Measurements from ENCODE around the gene TCIRG1.

The TCIRG1 gene

DNA sequence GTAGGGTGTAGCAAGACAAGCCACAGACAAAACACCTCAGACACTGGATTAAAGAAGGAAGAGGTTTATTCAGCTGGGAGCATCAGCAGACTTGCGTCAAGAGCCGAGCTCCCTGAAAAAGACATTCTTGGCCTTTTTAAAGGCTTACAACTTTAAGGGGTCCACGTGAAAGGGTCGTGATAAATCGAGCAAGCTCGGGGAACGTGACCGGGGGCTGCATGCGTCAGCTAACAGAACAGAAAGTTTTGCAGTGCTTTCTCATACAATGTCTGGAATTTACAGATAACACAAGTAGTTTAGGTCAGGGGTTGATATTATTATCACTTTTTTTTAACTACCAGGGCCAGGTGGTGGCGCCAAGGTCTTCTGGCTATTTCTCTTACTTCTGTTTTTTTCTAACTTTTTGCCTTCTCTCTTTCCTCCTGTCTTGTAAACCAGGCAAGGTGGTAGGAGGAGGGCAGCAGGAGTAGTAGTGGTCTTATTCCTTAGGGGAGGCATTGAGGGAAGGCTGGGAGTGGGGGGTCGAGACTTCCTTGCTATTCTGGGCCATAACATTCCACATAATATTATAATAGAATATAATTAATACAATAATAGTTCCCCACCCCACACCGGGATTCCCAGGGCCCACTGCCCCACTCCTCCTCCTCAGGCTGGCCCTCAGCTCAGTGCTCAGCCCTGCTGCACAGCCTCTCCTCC is 29.3 kb upstream of the TCIRG1 start:
- Histone ChIP-seq H3K9me3 (ENCODE audit: insufficient read depth, low read depth, low read length) (no peaks in the 10 kb centered on the region), H3K4me2 (ENCODE audit: low read depth, low read length, poor library complexity, severe bottlenecking) (peak overlapping the region; percentile 14), H3K9ac (ENCODE audit: low read depth, low read length, poor library complexity, severe bottlenecking) (no peak overlapping the region), H3K9me2 (replicated peaks; ENCODE audit: low read depth, low read length) (no peaks in the 10 kb centered on the region), H3K79me2 (ENCODE audit: insufficient read depth, low read length) (no peaks in the 10 kb centered on the region), H3K36me3 (ENCODE audit: insufficient read depth, low read length) (no peaks in the 10 kb centered on the region), H3K27me3 (ENCODE audit: insufficient read depth, low read length, poor library complexity, severe bottlenecking) (no peaks in the 10 kb centered on the region), H4K20me1 (ENCODE audit: insufficient read depth, low read length, poor library complexity, severe bottlenecking) (no peaks in the 10 kb centered on the region), H3K4me1 (ENCODE audit: insufficient read depth, low read length, poor library complexity, severe bottlenecking) (peaks cover 27% of the 10 kb centered on the region), H3F3A (ENCODE audit: low read depth) (no peaks in the 10 kb centered on the region), H3K4me3 (ENCODE audit: low read length, poor library complexity, severe bottlenecking) (no peak overlapping the region), H2AFZ (ENCODE audit: low read length) (peak overlapping the region; percentile 9; the same call in 1 of the 2 replicates)
- TF ChIP-seq CTCF (conservative IDR thresholded peaks at IDR 0.05; ENCODE audit: low read length) (peak; percentile 64), EZH2phosphoT487 (IDR thresholded peaks at IDR 0.05; ENCODE audit: borderline replicate concordance) (no peak)

DNA sequence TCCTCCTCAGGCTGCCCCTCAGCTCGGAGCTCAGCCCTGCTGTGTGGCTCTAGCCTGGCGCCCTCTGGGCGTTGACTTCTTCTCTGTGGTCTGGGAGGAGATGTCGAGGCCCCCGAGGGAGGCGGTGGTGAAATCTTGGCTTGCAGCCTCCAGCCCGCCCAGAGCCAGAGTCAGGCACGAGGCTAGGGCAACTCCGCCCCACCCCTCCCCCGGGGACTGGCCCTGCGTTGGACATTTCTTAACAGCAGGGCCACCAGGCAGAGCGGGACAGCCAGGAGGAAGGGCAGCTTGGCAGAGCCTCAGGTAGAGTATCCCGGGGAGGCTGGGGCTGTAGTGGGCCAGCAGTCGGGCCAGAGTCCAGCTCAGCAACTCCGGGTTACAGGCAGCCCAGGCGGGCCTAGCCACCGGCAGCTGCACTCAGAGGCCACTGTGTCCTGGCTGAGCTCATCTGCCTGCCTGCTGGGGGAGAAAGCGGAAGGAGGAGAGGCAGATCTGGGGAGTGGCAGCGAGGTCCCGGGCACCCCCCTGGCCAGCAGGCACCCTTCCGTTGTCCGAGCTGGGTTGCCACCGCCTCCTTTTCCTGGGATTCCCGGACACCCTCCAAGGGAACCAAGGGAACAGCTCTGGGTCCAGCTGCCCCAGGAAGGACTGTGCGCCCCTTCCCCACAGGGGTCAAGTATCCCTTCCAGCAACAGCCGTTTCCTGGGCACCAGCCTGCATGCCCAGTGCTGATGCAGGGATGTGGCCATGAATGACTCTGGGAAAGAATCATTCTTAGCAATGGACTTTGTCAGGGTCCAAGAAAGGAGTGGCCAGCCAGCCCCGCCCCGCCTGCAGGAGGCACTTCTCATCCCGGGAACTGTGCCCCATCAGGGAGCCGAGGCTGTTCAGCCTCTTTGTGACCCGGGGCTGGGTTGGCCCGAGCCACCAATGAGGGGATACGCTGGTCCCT is 28.5 kb upstream of the TCIRG1 start, which contains the start of gene ALDH3B1:
Gene ALDH3B1 (plus strand): TSS at position 238 of the 952 bp plus-strand sequence. CDS start 4,971 bp downstream, outside the sequence.
- Histone ChIP-seq H3K27me3 (ENCODE audit: insufficient read depth, low read length, poor library complexity, severe bottlenecking) (no peaks in the 10 kb centered on the region), H4K20me1 (ENCODE audit: insufficient read depth, low read length, poor library complexity, severe bottlenecking) (no peaks in the 10 kb centered on the region), H3K4me1 (ENCODE audit: insufficient read depth, low read length, poor library complexity, severe bottlenecking) (peaks cover 29% of the 10 kb centered on the region), H2AFZ (ENCODE audit: low read length) (peak within 1 kb of the TSS; percentile 9; the same call in 1 of the 2 replicates), H3K9ac (ENCODE audit: low read depth, low read length, poor library complexity, severe bottlenecking) (no peak within 1 kb of the TSS), H3K4me2 (ENCODE audit: low read depth, low read length, poor library complexity, severe bottlenecking) (peak within 1 kb of the TSS; percentile 14), H3F3A (ENCODE audit: low read depth) (no peaks in the 10 kb centered on the region), H3K79me2 (ENCODE audit: insufficient read depth, low read length) (no peaks in the 10 kb centered on the region), H3K9me2 (replicated peaks; ENCODE audit: low read depth, low read length) (no peaks in the 10 kb centered on the region), H3K4me3 (ENCODE audit: low read length, poor library complexity, severe bottlenecking) (no peak within 1 kb of the TSS), H3K9me3 (ENCODE audit: insufficient read depth, low read depth, low read length) (no peaks in the 10 kb centered on the region), H3K36me3 (ENCODE audit: insufficient read depth, low read length) (no peaks in the 10 kb centered on the region)
- TF ChIP-seq EZH2phosphoT487 (IDR thresholded peaks at IDR 0.05; ENCODE audit: borderline replicate concordance) (no peak), CTCF (conservative IDR thresholded peaks at IDR 0.05; ENCODE audit: low read length) (no peak)

GRCh38 chr11:68011051-68011943 is 27.5 kb upstream of the TCIRG1 start:
- no peaks in the 10 kb centered on the region for H3K79me2 ChIP-seq (ENCODE audit: insufficient read depth, low read length)
- no peak overlapping the region for H2AFZ ChIP-seq (ENCODE audit: low read length)
- no peak overlapping the region for H3K4me3 ChIP-seq (ENCODE audit: low read length, poor library complexity, severe bottlenecking)
- no peak for TF ChIP-seq EZH2phosphoT487 (IDR thresholded peaks at IDR 0.05; ENCODE audit: borderline replicate concordance)
- no peak for TF ChIP-seq CTCF (conservative IDR thresholded peaks at IDR 0.05; ENCODE audit: low read length)
- H4K20me1 ChIP-seq (ENCODE audit: insufficient read depth, low read length, poor library complexity, severe bottlenecking), result no peaks in the 10 kb centered on the region
- H3K9ac ChIP-seq (ENCODE audit: low read depth, low read length, poor library complexity, severe bottlenecking), result no peak overlapping the region
- H3K9me2 ChIP-seq (replicated peaks; ENCODE audit: low read depth, low read length), result no peaks in the 10 kb centered on the region
- H3F3A ChIP-seq (ENCODE audit: low read depth), result no peaks in the 10 kb centered on the region
- no peaks in the 10 kb centered on the region for H3K27me3 ChIP-seq (ENCODE audit: insufficient read depth, low read length, poor library complexity, severe bottlenecking)
- H3K4me1 ChIP-seq (ENCODE audit: insufficient read depth, low read length, poor library complexity, severe bottlenecking), result peaks cover 29% of the 10 kb centered on the region
- H3K9me3 ChIP-seq (ENCODE audit: insufficient read depth, low read depth, low read length), result no peaks in the 10 kb centered on the region
- no peaks in the 10 kb centered on the region for H3K36me3 ChIP-seq (ENCODE audit: insufficient read depth, low read length)
- H3K4me2 ChIP-seq (ENCODE audit: low read depth, low read length, poor library complexity, severe bottlenecking), result no peak overlapping the region
